Hematopoietic multipotent progenitor cell treated with erythropoietin and hydrocortisone succinate and interleukin-3 and kit ligand, for 6 days (in vitro differentiated cells): ENCODE results near the gene PLEKHA5.
"Not testable (repeated sequence)": the region's sequence is repeated elsewhere in the genome, so short reads cannot be mapped to it uniquely, and the experiment has no call there.

Experiments used
- DNase-seq: peaks from one replicate; pipeline ENCODE4 v3.0.0-alpha.2; 2015

PLEKHA5 gene

GRCh38 chr12:19411234-19412204 lies 282.0 kb downstream of the PLEKHA5 start:
- DNase-seq, result no peak

GRCh38 chr12:19412844-19413243 lies 283.3 kb downstream of the PLEKHA5 start:
- no peak for DNase-seq

GRCh38 chr12:19413582-19413981 lies 284.0 kb downstream of the PLEKHA5 start:
- not testable (repeated sequence) for DNase-seq

- DNase-seq, result no peak
These were observed 286.0 kb downstream of the PLEKHA5 start for GRCh38 chr12:19415563-19415962.

GRCh38 chr12:19419086-19419485 lies 289.6 kb downstream of the PLEKHA5 start:
- no peak for DNase-seq

- no peak for DNase-seq
These were observed 292.2 kb downstream of the PLEKHA5 start for GRCh38 chr12:19421503-19422282.

- no peak for DNase-seq
These were observed 293.8 kb downstream of the PLEKHA5 start for GRCh38 chr12:19423166-19423930.
